ENCODE measurements around the gene FBXL5.
"Not testable (repeated sequence)": the region's sequence is repeated elsewhere in the genome, so short reads cannot be mapped to it uniquely, and the experiment has no call there.

Gene FBXL5

GRCh38 chr4:15649914-15650545, 5.1 kb downstream of the FBXL5 start:
- DNase-seq (ENCODE audit: low read depth in 2 of 2), result peak; percentile 26 to 34

DNA sequence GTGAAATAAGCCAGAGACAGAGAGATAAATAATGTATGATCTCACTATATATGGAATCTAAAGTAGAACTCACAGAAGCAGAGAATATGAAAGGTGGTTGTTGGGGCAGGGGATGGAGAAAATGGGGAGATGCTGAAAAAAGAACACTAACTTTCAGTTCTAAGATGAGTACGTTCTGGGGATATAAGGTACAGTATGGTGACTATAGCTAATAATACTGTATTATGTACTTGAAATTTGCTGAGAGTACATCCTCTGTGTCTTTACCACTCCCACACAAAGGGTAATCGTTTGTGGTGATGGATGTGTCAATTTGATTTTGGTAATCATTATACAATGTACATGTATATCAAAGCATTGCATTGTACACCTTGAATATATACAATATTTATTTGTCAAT, 6.6 kb downstream of the FBXL5 start:
- DNase-seq (ENCODE audit: low read depth in 2 of 2), result no peak

GRCh38 chr4:15638418-15638817, 16.7 kb downstream of the FBXL5 start:
- DNase-seq (ENCODE audit: low read depth in 2 of 2), result no peak

DNA sequence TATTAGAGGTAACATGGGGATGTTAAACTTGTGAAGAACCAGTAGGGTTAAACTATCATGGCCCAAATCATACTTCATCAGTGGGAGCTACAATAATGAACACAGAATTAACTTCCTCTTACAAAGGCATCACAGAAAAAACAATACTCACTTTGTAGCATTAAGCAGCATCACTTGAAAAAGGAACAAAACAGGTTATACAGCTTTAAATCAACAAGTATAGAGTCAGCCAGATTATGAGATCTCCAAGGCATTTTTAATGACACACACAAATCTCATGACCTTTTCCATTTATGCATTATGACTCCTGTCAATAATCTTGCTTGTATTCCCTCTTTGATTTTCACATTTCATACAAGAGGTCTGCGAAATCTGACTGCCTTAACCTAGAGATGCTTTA, 18.3 kb downstream of the FBXL5 start:
- DNase-seq (ENCODE audit: low read depth in 2 of 2), result no peak

- not testable (repeated sequence) for DNase-seq (ENCODE audit: low read depth in 2 of 2)
Observed at GRCh38 chr4:15617407-15617806, 37.8 kb downstream of the FBXL5 start.

DNA sequence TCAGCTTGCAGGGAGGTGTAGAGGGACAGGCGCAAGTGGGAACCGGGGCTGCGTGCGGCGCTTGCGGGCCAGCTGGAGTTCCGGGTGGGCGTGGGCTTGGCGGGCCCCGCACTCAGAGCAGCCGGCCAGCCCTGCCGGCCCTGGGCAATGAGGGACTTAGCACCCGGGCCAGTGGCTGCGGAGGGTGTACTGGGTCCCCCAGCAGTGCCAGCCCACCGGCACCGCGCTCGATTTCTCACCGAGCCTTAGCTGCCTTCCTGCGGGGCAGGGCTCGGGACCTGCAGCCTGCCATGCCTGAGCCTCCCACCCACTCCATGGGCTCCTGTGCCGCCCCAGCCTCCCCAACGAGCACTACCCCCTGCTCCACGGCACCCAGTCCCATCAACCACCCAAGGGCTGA, 40.3 kb downstream of the FBXL5 start:
- DNase-seq (ENCODE audit: low read depth in 2 of 2), result not testable (repeated sequence)

GRCh38 chr4:15612136-15612535, 43.0 kb downstream of the FBXL5 start:
- DNase-seq (ENCODE audit: low read depth in 2 of 2), result no peak

- no peak for DNase-seq (ENCODE audit: low read depth in 2 of 2)
Observed at GRCh38 chr4:15610855-15611254, 44.3 kb downstream of the FBXL5 start.

GRCh38 chr4:15605537-15605936, 49.6 kb downstream of the FBXL5 start:
- DNase-seq (ENCODE audit: low read depth in 2 of 2), result no peak

GRCh38 chr4:15601862-15602261, 53.3 kb downstream of the FBXL5 start:
- DNase-seq (ENCODE audit: low read depth in 2 of 2), result no peak

GRCh38 chr4:15600176-15600575, 55.0 kb downstream of the FBXL5 start:
- DNase-seq (ENCODE audit: low read depth in 2 of 2), result no peak

DNA sequence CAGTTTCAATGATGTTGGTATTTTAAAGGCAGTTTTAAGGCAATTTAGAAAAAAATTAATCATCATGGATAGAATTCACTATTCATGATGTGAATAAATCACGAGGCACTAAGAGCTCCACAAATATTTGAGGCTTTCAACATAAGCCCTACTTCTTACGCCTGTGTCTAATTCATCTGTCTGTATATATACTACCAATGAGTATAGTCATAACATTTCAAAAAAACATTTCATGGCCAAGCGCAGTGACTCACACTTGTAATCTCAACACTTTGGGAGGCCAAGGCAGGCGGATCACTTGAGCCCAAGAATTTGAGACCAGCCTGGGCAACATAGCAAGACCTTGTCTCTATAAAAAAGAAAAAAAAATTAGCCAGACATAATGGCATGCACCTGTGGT, 56.5 kb downstream of the FBXL5 start:
- no peak for DNase-seq (ENCODE audit: low read depth in 2 of 2)

GRCh38 chr4:15592799-15593198, 62.4 kb downstream of the FBXL5 start:
- no peak for DNase-seq (ENCODE audit: low read depth in 2 of 2)

GRCh38 chr4:15587649-15588048, 67.5 kb downstream of the FBXL5 start:
- DNase-seq (ENCODE audit: low read depth in 2 of 2), result no peak

DNA sequence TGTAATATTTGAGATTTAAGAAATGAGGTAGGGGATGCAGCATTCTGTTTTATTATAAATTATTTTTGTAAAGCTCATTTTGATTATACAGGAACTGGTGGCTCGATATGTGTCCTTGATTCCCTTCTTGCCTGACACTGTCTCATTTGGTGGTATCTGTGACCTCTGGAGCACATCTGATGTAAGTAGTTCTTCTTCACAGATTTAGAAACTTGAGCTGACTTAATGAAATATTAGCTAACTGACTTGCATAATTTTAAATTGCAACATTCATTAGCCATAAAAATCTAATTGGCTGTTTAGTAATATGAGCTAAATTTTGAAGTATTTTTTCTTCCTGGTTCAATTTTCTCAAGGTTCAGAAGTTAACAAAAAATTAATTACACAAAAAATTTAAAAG, 69.1 kb downstream of the FBXL5 start:
- no peak for DNase-seq (ENCODE audit: low read depth in 2 of 2)

GRCh38 chr4:15585331-15585730, 69.8 kb downstream of the FBXL5 start:
- no peak for DNase-seq (ENCODE audit: low read depth in 2 of 2)

- DNase-seq (ENCODE audit: low read depth in 2 of 2), result no peak
Observed at GRCh38 chr4:15584785-15585184, 70.4 kb downstream of the FBXL5 start.

GRCh38 chr4:15577508-15577907, 77.6 kb downstream of the FBXL5 start:
- no peak for DNase-seq (ENCODE audit: low read depth in 2 of 2)

DNA sequence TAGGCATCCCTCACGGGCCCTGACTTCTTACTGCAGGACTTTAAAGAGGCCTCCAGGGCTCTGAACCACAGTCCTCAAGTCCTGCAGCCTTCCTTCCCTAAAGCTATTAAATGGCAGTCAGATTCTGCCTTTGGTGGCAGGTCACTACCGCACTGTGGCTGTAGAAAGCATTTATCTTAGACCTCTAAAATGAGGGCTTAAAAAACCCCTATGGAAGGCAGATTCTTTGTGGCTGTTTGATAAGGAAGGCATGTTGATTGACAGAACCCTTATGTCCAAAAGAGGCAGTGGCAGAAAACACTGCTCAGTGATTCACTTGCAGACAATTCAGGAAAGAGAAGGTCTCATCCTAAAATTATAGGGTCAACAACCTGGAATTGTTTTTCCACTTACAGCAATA, 79.2 kb downstream of the FBXL5 start:
- no peak for DNase-seq (ENCODE audit: low read depth in 2 of 2)

DNA sequence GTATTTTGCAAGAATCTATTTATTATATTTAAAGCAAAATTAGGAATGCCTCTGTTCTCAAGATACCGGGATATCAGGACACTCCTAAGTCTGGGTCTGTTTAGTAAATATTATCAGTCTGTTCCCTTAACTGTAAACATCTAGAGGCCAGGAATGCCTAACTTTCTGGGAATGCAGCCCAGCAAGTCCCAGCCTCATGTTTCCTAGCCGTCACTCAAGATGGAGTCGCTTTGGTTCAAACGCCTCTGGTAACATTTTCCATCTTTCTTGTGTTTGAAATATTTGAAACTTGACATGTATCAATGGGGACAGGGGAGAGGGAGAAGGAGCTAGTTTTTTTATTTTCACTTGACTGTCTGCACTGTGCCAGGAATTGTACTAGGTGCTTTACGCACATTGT, 85.4 kb downstream of the FBXL5 start:
- DNase-seq (ENCODE audit: low read depth in 2 of 2), result no peak

GRCh38 chr4:15568821-15569220, 86.3 kb downstream of the FBXL5 start:
- no peak for DNase-seq (ENCODE audit: low read depth in 2 of 2)

DNA sequence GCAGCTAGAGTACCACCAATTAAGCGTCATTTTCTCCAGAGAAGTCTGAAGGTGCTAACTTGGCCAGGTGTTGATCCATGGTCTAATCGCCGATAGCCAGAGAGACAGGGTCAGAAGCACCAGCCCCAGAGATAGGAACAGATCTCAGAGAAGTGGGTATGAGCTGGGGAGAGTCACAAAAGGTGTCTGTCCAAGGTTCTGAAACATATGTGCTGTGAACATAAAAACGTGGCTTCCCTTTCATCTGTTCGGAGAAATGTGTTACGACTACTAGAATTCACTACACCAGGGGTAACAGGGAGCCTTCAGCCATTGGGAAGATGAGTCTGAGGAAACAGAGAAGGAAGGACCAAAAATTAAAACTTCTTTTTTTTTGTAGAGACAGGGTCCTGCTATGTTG, 91.3 kb downstream of the FBXL5 start:
- DNase-seq (ENCODE audit: low read depth in 2 of 2), result no peak

DNA sequence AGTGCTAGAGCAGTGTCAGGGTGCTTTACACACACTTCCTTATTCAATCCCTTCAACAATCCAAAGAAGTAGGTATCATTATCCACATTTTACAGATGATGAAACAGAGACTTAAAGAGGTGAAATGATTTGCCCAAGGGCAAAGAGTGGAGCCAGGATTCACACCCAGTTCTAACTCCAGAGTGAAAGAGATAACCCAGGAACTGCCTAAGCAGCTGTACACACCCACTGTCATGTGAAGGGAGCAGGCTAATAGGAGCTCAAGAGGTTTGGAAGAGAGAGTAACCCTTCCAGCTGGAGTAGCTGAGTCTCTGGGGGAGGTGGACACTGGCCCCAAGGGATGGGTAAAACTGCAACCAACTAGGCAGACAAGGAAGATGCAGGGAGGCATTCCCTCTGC, 92.5 kb downstream of the FBXL5 start:
- DNase-seq (ENCODE audit: low read depth in 2 of 2), result no peak

- no peak for DNase-seq (ENCODE audit: low read depth in 2 of 2)
Observed at GRCh38 chr4:15562114-15562513, 93.0 kb downstream of the FBXL5 start.

All from stimulated activated CD8-positive, alpha-beta memory T cell treated with anti-CD3 and anti-CD28 coated beads, Interleukin-7, amount 100 ng/mL, for 1 hour (primary cell).